ENCODE measurements around the gene POMT2. TPM values are rescaled to one million over a fixed set of nuclear protein-coding genes. Genes with fewer than 3 reads are reported as not detected.
"Not testable (repeated sequence)": the region's sequence is repeated elsewhere in the genome, so short reads cannot be mapped to it uniquely, and the experiment has no call there.

Gene POMT2
- total RNA-seq, 4 donors from 2014 or later, result 12.0 to 77.4 (median 24.9) TPM

DNA sequence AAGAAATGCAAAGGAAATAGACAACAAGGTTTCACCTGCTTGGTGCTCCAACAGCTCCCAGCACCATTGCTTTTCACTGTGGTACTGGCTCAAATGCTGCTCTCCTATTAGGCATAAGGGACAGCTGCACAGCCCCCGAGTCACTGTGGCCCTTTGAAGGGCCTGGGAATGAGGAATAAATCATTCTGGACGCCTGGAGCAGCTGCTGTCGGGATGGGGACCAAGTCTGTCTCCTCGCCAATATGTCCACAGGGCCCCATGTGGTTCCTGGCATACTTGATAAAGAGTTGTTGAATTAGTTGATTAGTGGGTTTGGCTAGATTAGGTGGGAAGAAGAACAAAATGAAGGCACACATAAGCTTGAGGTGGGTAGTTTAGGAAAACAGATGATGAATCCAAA is 36.6 kb downstream of the POMT2 start:
- DNase-seq, result no peak
- H3K4me3 ChIP-seq, result no peak overlapping the region
- H3K27ac ChIP-seq, result no peak overlapping the region
- TF ChIP-seq POLR2AphosphoS5 (IDR thresholded peaks at IDR 0.05) (no peak), POLR2A (IDR thresholded peaks at IDR 0.05) (no peak), EP300 (IDR thresholded peaks at IDR 0.05; ENCODE audit: low read depth) (no peak)
- TF ChIP-seq, protein P1, sequence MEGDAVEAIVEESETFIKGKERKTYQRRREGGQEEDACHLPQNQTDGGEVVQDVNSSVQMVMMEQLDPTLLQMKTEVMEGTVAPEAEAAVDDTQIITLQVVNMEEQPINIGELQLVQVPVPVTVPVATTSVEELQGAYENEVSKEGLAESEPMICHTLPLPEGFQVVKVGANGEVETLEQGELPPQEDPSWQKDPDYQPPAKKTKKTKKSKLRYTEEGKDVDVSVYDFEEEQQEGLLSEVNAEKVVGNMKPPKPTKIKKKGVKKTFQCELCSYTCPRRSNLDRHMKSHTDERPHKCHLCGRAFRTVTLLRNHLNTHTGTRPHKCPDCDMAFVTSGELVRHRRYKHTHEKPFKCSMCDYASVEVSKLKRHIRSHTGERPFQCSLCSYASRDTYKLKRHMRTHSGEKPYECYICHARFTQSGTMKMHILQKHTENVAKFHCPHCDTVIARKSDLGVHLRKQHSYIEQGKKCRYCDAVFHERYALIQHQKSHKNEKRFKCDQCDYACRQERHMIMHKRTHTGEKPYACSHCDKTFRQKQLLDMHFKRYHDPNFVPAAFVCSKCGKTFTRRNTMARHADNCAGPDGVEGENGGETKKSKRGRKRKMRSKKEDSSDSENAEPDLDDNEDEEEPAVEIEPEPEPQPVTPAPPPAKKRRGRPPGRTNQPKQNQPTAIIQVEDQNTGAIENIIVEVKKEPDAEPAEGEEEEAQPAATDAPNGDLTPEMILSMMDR (IDR thresholded peaks at IDR 0.05), result no peak
- intact Hi-C loops (cut with DNase I; ENCODE audit: low total_unique reads), result no loop called here
- peaks cover 0 to 29% (median 12%) of the 10 kb centered on the region in 4 donors for H3K36me3 ChIP-seq
- no peaks in the 10 kb centered on the region for H3K4me1 ChIP-seq
- no peaks in the 10 kb centered on the region for H3K9me3 ChIP-seq
- WGBS, 2 donors (ENCODE audit: low coverage in 1 of 2), result 81 to 89% methylated on average over 4 of the region's 4 CpGs
- no peaks in the 10 kb centered on the region for H3K27me3 ChIP-seq
- in situ Hi-C loops (cut with MboI; ENCODE audit: low pct_ligation_motif_present in 1 of 4, low pct_unique_long_range_greater_than_20kb in 1 of 4, low sequenced_read_pairs in 3 of 4), result no loop called here

DNA sequence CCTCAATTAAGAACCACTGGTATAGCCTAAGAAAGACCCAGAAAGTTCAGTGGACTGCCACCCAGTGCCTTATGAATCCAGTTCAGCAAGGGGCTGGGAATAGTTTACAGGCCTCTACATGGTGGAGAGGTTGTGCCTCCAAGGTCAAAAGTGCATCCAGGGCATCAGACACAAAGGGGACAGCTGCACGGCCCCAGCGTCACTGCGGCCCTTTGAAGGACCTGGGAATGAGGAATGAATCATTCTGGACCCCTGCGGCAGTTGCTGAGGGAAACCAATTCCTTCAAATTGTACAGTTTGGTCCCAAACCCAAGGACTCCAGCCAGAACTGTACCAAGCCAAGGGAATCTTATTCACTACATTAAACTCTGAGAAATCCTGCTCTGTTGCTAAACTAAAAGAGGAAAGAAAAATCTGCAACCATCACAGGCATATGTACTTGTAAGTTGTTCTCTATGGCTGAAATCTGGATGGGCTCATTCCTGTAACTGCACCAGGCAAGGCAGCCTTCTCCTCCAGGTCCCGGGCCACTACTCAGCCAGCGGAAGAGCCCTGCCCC is 38.8 kb downstream of the POMT2 start:
- Histone ChIP-seq H3K36me3 (peaks cover 0 to 28% (median 12%) of the 10 kb centered on the region in 4 donors), H3K27ac (no peak overlapping the region), H3K4me3 (no peak overlapping the region), H3K9me3 (no peaks in the 10 kb centered on the region), H3K4me1 (no peaks in the 10 kb centered on the region), H3K27me3 (no peaks in the 10 kb centered on the region)
- WGBS, 2 donors (ENCODE audit: low coverage in 1 of 2), result 84 to 93% methylated on average over 3 to 6 of the region's 6 CpGs
- no peak for DNase-seq
- intact Hi-C loops (cut with DNase I; ENCODE audit: low total_unique reads) (no loop called here), in situ Hi-C loops (cut with MboI; ENCODE audit: low pct_ligation_motif_present in 1 of 4, low pct_unique_long_range_greater_than_20kb in 1 of 4, low sequenced_read_pairs in 3 of 4) (no loop called here)
- TF ChIP-seq EP300 (IDR thresholded peaks at IDR 0.05; ENCODE audit: low read depth) (no peak), POLR2AphosphoS5 (IDR thresholded peaks at IDR 0.05) (no peak), POLR2A (IDR thresholded peaks at IDR 0.05) (no peak)
- TF ChIP-seq, protein P1 (IDR thresholded peaks at IDR 0.05), result no peak

DNA sequence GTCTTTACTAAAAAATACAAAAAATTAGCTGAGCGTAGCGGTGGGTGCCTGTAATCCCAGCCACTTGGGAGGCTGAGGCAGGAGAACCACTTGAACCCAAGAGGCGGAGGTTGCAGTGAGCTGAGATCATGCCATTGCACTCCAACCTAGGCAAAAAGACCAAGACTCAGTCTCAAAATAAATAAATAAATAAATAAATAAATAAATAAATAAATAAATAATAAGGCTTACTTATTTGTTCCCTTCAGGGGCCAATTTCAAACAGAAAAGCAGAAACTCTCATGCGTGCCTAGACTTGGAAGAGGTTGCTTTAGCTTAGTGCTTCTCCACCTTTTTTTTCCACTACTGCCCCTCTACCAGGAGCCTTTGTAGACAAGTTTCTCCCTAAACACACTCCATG is 39.8 kb downstream of the POMT2 start:
- H3K27ac ChIP-seq; DNase-seq; H3K27me3 ChIP-seq; intact Hi-C loops (cut with DNase I; ENCODE audit: low total_unique reads); H3K4me1 ChIP-seq; H3K4me3 ChIP-seq; H3K9me3 ChIP-seq; in situ Hi-C loops (cut with MboI; ENCODE audit: low pct_ligation_motif_present in 1 of 4, low pct_unique_long_range_greater_than_20kb in 1 of 4, low sequenced_read_pairs in 3 of 4): not testable (repeated sequence)
- H3K36me3 ChIP-seq, result peaks cover 0 to 20% (median 9%) of the 10 kb centered on the region in 4 donors
- 95 to 100% methylated on average over 1 to 4 of the region's 4 CpGs for WGBS, 2 donors (ENCODE audit: low coverage in 1 of 2)

DNA sequence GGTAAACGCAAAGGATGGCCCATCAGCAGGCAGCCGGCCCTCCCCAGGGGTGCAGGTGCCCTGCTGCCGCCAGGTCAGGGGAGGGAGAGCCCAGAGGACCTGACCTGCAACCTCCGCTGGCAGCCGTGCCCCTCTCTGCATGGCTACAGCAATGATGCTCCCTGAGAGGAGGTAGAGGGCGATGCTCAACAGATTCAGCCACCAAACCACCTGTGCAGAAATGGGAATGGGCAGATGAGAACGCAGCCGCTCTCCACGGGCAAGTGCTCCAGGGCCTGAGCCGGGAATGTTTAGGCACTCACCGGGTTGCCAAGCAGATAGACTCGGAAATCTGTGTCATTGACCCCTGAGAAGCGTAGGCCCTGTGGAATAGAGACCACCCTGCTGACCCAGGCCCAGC is 41.0 kb downstream of the POMT2 start:
- in situ Hi-C loops (cut with MboI; ENCODE audit: low pct_ligation_motif_present in 1 of 4, low pct_unique_long_range_greater_than_20kb in 1 of 4, low sequenced_read_pairs in 3 of 4), result no loop called here

More for the DNA sequence above, 41.0 kb downstream of the POMT2 start:
- no peak overlapping the region for H3K27ac ChIP-seq
- intact Hi-C loops (cut with DNase I; ENCODE audit: low total_unique reads), result no loop called here
- no peaks in the 10 kb centered on the region for H3K4me1 ChIP-seq
- no peaks in the 10 kb centered on the region for H3K9me3 ChIP-seq
- no peak for DNase-seq
- no peak overlapping the region for H3K4me3 ChIP-seq
- TF ChIP-seq, protein P1 (IDR thresholded peaks at IDR 0.05), result no peak
- H3K27me3 ChIP-seq, result no peaks in the 10 kb centered on the region
- peaks cover 0 to 9% (median 3%) of the 10 kb centered on the region in 4 donors for H3K36me3 ChIP-seq
- 95% methylated on average over 13 of the region's 13 CpGs; no CpG with 5 or more reads in 1 of the 2 donors for WGBS, 2 donors (ENCODE audit: low coverage in 1 of 2)
